ENCODE measurements around the gene GLRA3.
A peak's percentile ranks its signal among the peaks of the same experiment; 100 is the strongest.

The GLRA3 gene

DNA sequence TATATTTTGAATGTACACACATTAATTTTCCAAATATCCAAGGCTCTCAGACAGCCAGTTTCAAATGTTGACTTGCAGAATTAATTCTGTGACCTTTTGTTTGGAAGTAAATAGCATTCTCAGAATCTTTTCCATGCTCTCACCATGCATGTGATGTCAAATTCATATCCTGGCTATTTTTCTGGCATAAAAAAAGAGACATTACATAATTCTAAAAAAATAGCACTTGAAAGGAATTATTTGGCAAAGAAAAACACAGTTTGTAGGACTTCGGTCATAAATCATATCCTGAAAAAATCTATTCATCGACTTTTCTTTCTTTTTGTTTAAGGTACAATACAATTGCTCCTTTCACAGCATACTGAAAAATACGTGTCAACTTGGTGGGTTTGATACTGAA is 111.2 kb downstream of the GLRA3 start:
- TF ChIP-seq, protein P1, sequence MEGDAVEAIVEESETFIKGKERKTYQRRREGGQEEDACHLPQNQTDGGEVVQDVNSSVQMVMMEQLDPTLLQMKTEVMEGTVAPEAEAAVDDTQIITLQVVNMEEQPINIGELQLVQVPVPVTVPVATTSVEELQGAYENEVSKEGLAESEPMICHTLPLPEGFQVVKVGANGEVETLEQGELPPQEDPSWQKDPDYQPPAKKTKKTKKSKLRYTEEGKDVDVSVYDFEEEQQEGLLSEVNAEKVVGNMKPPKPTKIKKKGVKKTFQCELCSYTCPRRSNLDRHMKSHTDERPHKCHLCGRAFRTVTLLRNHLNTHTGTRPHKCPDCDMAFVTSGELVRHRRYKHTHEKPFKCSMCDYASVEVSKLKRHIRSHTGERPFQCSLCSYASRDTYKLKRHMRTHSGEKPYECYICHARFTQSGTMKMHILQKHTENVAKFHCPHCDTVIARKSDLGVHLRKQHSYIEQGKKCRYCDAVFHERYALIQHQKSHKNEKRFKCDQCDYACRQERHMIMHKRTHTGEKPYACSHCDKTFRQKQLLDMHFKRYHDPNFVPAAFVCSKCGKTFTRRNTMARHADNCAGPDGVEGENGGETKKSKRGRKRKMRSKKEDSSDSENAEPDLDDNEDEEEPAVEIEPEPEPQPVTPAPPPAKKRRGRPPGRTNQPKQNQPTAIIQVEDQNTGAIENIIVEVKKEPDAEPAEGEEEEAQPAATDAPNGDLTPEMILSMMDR (IDR thresholded peaks at IDR 0.05; ENCODE audit: insufficient read depth, low read depth, low read length, missing control alignments) = no peak
- no peak for DNase-seq (ENCODE audit: low read depth)

DNA sequence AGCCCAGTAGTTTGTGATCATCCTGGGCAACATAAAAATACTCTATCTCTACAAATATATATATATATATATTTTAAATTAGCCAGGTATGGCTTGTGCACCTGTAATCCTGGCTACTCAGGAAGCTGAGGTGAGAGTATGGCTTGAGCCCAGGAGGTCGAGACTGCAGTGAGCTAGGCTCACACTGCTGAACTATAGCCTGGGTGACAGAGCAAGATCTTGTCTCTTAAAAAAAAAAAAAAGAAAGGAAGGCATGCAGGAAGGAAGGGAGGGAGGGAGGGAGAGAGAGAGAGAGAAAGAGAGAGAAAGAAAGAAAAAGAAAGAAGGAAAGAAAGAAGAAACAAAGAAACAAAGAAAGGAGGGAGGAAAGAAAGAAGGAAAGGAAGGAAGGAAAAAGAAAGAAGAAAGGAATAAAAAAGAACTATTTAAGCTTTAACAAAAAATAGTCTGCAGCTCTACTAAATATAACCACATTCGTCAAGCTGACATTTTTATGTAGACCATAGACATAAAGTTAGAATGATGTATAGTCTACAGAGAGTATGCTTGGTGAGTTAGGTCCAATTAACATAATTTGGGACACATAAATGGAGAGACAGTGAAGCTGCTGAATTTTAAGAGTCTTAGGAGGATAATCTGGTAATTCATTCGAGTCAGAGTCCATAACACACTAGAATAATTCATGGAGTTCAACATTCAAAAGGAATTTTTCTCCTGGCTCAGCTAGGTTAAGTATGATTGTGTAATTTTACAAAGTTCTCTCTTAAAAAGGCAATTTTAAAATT is 111.9 kb downstream of the GLRA3 start:
- TF ChIP-seq, protein P1 (IDR thresholded peaks at IDR 0.05; ENCODE audit: insufficient read depth, low read depth, low read length, missing control alignments) = no peak
- no peak for DNase-seq (ENCODE audit: low read depth)
- H3K4me3 ChIP-seq (ENCODE audit: low read length) = no peak overlapping the region

More for the DNA sequence above, 111.2 kb downstream of the GLRA3 start:
- no peak overlapping the region for H3K4me3 ChIP-seq (ENCODE audit: low read length)

DNA sequence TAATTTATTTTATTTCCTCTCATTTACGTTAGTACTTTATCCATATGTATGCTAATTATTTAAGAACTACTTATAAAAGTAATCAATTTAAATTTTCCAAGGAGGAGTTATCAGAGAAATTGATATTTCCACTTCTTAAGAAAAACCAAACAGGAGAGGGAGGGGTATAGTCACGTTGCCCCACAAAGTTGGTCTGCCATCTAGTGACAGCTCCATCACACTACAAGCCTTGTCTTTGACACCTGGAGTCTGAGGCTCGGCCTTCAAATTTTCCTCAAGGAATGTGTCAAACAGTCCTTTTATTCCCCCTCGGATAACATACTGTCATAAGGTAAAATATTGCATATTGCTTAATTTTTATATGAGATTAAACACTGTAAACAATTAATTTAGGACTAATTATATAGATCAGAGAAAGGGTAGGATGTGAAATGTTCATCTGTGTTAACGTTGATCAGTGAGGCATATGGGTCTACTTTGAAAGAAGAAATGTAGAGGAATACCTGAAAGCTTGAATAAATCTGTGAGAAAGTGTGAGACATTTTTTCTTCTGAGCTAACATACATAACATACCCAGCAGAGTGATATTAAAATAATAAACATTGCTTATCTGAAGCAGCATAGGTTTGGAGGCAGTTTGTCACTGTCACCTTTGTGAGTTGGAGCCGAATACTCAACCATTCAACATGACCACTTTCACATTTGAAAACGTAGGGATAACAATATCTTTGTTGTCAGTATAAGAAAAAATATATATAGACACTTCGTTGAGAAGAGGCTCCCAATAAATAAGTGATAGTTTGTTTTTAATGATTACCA is 114.4 kb downstream of the GLRA3 start:
- H3K4me3 ChIP-seq (ENCODE audit: low read length) = no peak overlapping the region
- TF ChIP-seq, protein P1 (IDR thresholded peaks at IDR 0.05; ENCODE audit: insufficient read depth, low read depth, low read length, missing control alignments) = peak; percentile 98
- DNase-seq (ENCODE audit: low read depth) = peak; percentile 78

DNA sequence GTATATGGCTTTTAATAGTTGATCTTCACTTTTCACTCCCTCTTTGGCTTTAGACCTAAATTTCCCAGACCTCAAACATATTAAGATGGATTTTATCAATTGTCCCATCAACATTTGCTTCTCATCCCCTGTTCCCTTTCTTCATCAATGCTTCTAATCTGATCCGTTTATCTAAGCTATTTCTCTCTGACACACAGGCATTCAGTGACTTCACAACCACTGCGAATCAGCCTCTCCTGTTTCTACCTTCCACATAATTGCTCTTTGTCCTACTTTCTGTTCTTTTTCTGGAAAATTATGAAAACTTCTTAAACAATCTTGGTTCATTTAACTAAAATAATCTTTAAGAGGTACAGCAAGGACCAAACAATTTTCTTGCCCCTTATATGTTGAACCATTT is 115.2 kb downstream of the GLRA3 start:
- DNase-seq (ENCODE audit: low read depth) = peak; percentile 22
- TF ChIP-seq, protein P1 (IDR thresholded peaks at IDR 0.05; ENCODE audit: insufficient read depth, low read depth, low read length, missing control alignments) = no peak
- no peak overlapping the region for H3K4me3 ChIP-seq (ENCODE audit: low read length)

DNA sequence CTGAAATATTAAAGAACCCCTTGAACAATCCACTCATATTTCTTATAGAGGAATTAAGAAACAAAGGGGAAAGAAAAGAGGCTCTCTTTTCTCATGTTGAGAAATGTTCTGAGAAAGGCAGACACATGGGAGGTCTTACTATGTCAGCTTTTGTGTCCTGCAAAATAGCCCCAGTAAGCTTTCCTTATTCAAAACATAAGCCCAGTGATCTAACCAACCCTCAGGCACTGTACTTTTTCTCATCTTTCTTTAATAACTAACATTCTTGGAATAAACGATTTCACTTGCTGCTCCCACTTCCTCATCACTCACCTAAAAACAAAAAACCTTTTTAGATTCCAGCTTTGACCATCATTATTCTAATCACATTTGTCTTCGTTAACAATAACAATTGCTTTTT is 115.9 kb downstream of the GLRA3 start:
- peak; percentile 4 for DNase-seq (ENCODE audit: low read depth)
- TF ChIP-seq, protein P1 (IDR thresholded peaks at IDR 0.05; ENCODE audit: insufficient read depth, low read depth, low read length, missing control alignments) = no peak
- H3K4me3 ChIP-seq (ENCODE audit: low read length) = no peak overlapping the region

DNA sequence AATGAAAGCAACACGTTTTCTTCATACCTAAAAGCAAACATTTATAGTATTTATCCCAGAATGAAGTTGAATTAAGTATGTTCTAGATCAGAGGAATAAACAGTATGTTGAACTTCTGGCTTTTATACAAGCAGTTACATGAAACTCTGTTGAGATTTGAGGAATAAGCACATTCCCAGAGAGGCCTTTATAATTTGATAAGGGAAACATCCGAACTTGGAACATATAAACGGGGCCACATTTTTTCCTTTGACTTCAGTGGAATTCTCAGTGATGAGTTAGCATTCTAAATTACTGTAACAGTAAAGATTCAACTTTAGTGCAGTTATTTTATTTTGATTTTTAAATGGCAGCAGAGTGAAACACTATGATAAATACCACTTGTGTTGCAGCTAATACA is 119.5 kb downstream of the GLRA3 start:
- no peak for DNase-seq (ENCODE audit: low read depth)
- TF ChIP-seq, protein P1 (IDR thresholded peaks at IDR 0.05; ENCODE audit: insufficient read depth, low read depth, low read length, missing control alignments) = no peak
- H3K4me3 ChIP-seq (ENCODE audit: low read length) = no peak overlapping the region
